Large intestine (tissue), 3 donors: ENCODE results near the gene DNAH11. TPM values are rescaled to one million over a fixed set of nuclear protein-coding genes. Genes with fewer than 3 reads are reported as not detected.

Source experiments
- DNase-seq, 2 donors: peaks; one replicate each; pipeline versions ENCODE4 v3.0.0 to v3.0.0-alpha.2; 2013
- H3K27ac ChIP-seq: one replicate; pipeline ENCODE4 v1.5.1; 2013; ENCODE audit warnings: low read length
- H3K27me3 ChIP-seq: 2 replicates; pipeline ENCODE4 v1.6.1; 2013; ENCODE audit warnings: low read length; ENCODE audit not compliant: control insufficient read depth, insufficient read depth
- H3K36me3 ChIP-seq: 2 replicates; pipeline ENCODE4 v1.6.1; 2013; ENCODE audit warnings: low read length; ENCODE audit not compliant: control insufficient read depth, insufficient read depth
- H3K4me1 ChIP-seq: one replicate; pipeline ENCODE4 v1.6.1; 2013; ENCODE audit warnings: low read length; ENCODE audit not compliant: control insufficient read depth, insufficient read depth
- H3K4me3 ChIP-seq: one replicate; pipeline ENCODE4 v1.5.1; 2013; ENCODE audit warnings: low read length
- H3K9me3 ChIP-seq: one replicate; pipeline ENCODE4 v1.6.1; 2013; ENCODE audit warnings: mild to moderate bottlenecking, low read depth, low read length, moderate library complexity; ENCODE audit not compliant: control insufficient read depth
- WGBS: methylation state at CpG from one replicate; pipeline ENCODE4 v1.1.5; 2013; ENCODE audit warnings: low lambda C conversion rate; ENCODE audit not compliant: insufficient coverage; 5-methylcytosine and 5-hydroxymethylcytosine counted together
- polyA plus RNA-seq: library from polyadenylated mRNA; unstranded; fragments of 120-200 nt; gene quantifications from one replicate; pipeline ENCODE4 v1.2.1, GENCODE V29; 2013

DNAH11 gene
- polyA plus RNA-seq, 1 donor, result 0.40 TPM

- H3K36me3 ChIP-seq, result no peaks in the 10 kb centered on the region
- peaks cover 6% of the 10 kb centered on the region for H3K4me1 ChIP-seq
- no peaks in the 10 kb centered on the region for H3K27me3 ChIP-seq
- no CpG with 5 or more reads among the region's 3 CpGs for WGBS
- no peak overlapping the region for H3K4me3 ChIP-seq
- peak overlapping the region; percentile 64 for H3K27ac ChIP-seq
- no peak for DNase-seq
- no peaks in the 10 kb centered on the region for H3K9me3 ChIP-seq
Measured at GRCh38 chr7:21617513-21617912, 74.7 kb downstream of the DNAH11 start.

GRCh38 chr7:21617916-21618390, 75.1 kb downstream of the DNAH11 start:
- Histone ChIP-seq H3K4me1 (peaks cover 6% of the 10 kb centered on the region), H3K4me3 (no peak overlapping the region), H3K27ac (peak overlapping the region; percentile 64), H3K27me3 (no peaks in the 10 kb centered on the region), H3K36me3 (no peaks in the 10 kb centered on the region), H3K9me3 (no peaks in the 10 kb centered on the region)
- peak; percentile 10 to 23 for DNase-seq
- WGBS, result no CpG with 5 or more reads among the region's 6 CpGs

- WGBS, result 73% methylated on average over 3 of the region's 8 CpGs
- Histone ChIP-seq H3K9me3 (no peaks in the 10 kb centered on the region), H3K4me1 (peaks cover 6% of the 10 kb centered on the region), H3K27me3 (no peaks in the 10 kb centered on the region), H3K27ac (no peak overlapping the region), H3K4me3 (no peak overlapping the region), H3K36me3 (no peaks in the 10 kb centered on the region)
- no peak for DNase-seq
Measured at GRCh38 chr7:21618706-21619105, 75.9 kb downstream of the DNAH11 start.

- DNase-seq, result no peak
- WGBS, result no CpG with 5 or more reads among the region's 2 CpGs
- Histone ChIP-seq H3K4me3 (no peak overlapping the region), H3K27ac (no peak overlapping the region), H3K4me1 (peaks cover 6% of the 10 kb centered on the region), H3K36me3 (no peaks in the 10 kb centered on the region), H3K27me3 (no peaks in the 10 kb centered on the region), H3K9me3 (no peaks in the 10 kb centered on the region)
Measured at GRCh38 chr7:21620054-21620453, 77.2 kb downstream of the DNAH11 start.

- H3K27ac ChIP-seq, result no peak overlapping the region
- no peaks in the 10 kb centered on the region for H3K27me3 ChIP-seq
- no peak for DNase-seq
- no peaks in the 10 kb centered on the region for H3K4me1 ChIP-seq
- no peak overlapping the region for H3K4me3 ChIP-seq
- no peaks in the 10 kb centered on the region for H3K36me3 ChIP-seq
- H3K9me3 ChIP-seq, result no peaks in the 10 kb centered on the region
Measured at GRCh38 chr7:21624320-21624719, 81.5 kb downstream of the DNAH11 start.

GRCh38 chr7:21636694-21637093, 93.9 kb downstream of the DNAH11 start:
- WGBS, result 100% methylated on average over 1 of the region's 4 CpGs
- Histone ChIP-seq H3K4me3 (no peak overlapping the region), H3K27me3 (no peaks in the 10 kb centered on the region), H3K9me3 (no peaks in the 10 kb centered on the region), H3K36me3 (no peaks in the 10 kb centered on the region), H3K4me1 (no peaks in the 10 kb centered on the region), H3K27ac (no peak overlapping the region)
- DNase-seq, result no peak

- H3K27me3 ChIP-seq, result no peaks in the 10 kb centered on the region
- H3K27ac ChIP-seq, result no peak overlapping the region
- no peaks in the 10 kb centered on the region for H3K9me3 ChIP-seq
- no peak for DNase-seq
- no peaks in the 10 kb centered on the region for H3K4me1 ChIP-seq
- H3K36me3 ChIP-seq, result no peaks in the 10 kb centered on the region
- no peak overlapping the region for H3K4me3 ChIP-seq
- 87% methylated on average over 3 of the region's 3 CpGs for WGBS
Measured at GRCh38 chr7:21639206-21639868, 96.5 kb downstream of the DNAH11 start.

GRCh38 chr7:21640105-21640504, 97.3 kb downstream of the DNAH11 start:
- WGBS, result 70% methylated on average over 2 of the region's 2 CpGs
- Histone ChIP-seq H3K4me1 (no peaks in the 10 kb centered on the region), H3K27me3 (no peaks in the 10 kb centered on the region), H3K36me3 (no peaks in the 10 kb centered on the region), H3K4me3 (no peak overlapping the region), H3K27ac (no peak overlapping the region), H3K9me3 (no peaks in the 10 kb centered on the region)
- DNase-seq, result no peak

- WGBS, result 63% methylated on average over 3 of the region's 4 CpGs
- H3K27ac ChIP-seq, result no peak overlapping the region
- H3K4me1 ChIP-seq, result no peaks in the 10 kb centered on the region
- no peaks in the 10 kb centered on the region for H3K36me3 ChIP-seq
- no peak for DNase-seq
- H3K4me3 ChIP-seq, result no peak overlapping the region
- no peaks in the 10 kb centered on the region for H3K9me3 ChIP-seq
- no peaks in the 10 kb centered on the region for H3K27me3 ChIP-seq
Measured at GRCh38 chr7:21641546-21641945, 98.7 kb downstream of the DNAH11 start.

GRCh38 chr7:21642422-21642821, 99.6 kb downstream of the DNAH11 start:
- WGBS, result no CpG with 5 or more reads among the region's 4 CpGs
- Histone ChIP-seq H3K4me1 (no peaks in the 10 kb centered on the region), H3K4me3 (no peak overlapping the region), H3K27me3 (no peaks in the 10 kb centered on the region), H3K36me3 (no peaks in the 10 kb centered on the region), H3K9me3 (no peaks in the 10 kb centered on the region), H3K27ac (no peak overlapping the region)
- no peak for DNase-seq

- no peaks in the 10 kb centered on the region for H3K9me3 ChIP-seq
- WGBS, result no CpG with 5 or more reads among the region's 1 CpG
Measured at GRCh38 chr7:21651697-21652096, 108.9 kb downstream of the DNAH11 start.

More at GRCh38 chr7:21651697-21652096, 108.9 kb downstream of the DNAH11 start:
- no peaks in the 10 kb centered on the region for H3K27me3 ChIP-seq
- H3K4me3 ChIP-seq, result no peak overlapping the region
- no peak overlapping the region for H3K27ac ChIP-seq
- no peaks in the 10 kb centered on the region for H3K4me1 ChIP-seq
- H3K36me3 ChIP-seq, result no peaks in the 10 kb centered on the region
- DNase-seq, result no peak
